ENCODE measurements around the gene RAB3GAP1.
"Not testable (repeated sequence)": the region's sequence is repeated elsewhere in the genome, so short reads cannot be mapped to it uniquely, and the experiment has no call there.

The RAB3GAP1 gene

GRCh38 chr2:135055182-135055786 lies 3.2 kb downstream of the RAB3GAP1 start:
- no peak for DNase-seq

- DNase-seq: no peak
Observed at GRCh38 chr2:135056790-135057189, 4.7 kb downstream of the RAB3GAP1 start.

GRCh38 chr2:135059577-135059976 lies 7.5 kb downstream of the RAB3GAP1 start:
- DNase-seq: no peak

GRCh38 chr2:135063210-135063609 lies 11.1 kb downstream of the RAB3GAP1 start:
- DNase-seq: no peak

GRCh38 chr2:135064149-135064548 lies 12.1 kb downstream of the RAB3GAP1 start:
- DNase-seq: no peak

GRCh38 chr2:135066710-135067109 lies 14.6 kb downstream of the RAB3GAP1 start:
- DNase-seq: no peak

- DNase-seq: no peak
Observed at GRCh38 chr2:135072125-135072997, 20.3 kb downstream of the RAB3GAP1 start.

GRCh38 chr2:135074216-135074615 lies 22.1 kb downstream of the RAB3GAP1 start:
- no peak for DNase-seq

GRCh38 chr2:135076556-135076955 lies 24.5 kb downstream of the RAB3GAP1 start:
- no peak for DNase-seq

GRCh38 chr2:135078417-135078816 lies 26.3 kb downstream of the RAB3GAP1 start:
- DNase-seq: no peak

- no peak for DNase-seq
Observed at GRCh38 chr2:135086222-135086621, 34.1 kb downstream of the RAB3GAP1 start.

GRCh38 chr2:135089597-135089996 lies 37.5 kb downstream of the RAB3GAP1 start:
- DNase-seq: not testable (repeated sequence)

GRCh38 chr2:135091681-135092080 lies 39.6 kb downstream of the RAB3GAP1 start:
- no peak for DNase-seq

- no peak for DNase-seq
Observed at GRCh38 chr2:135093193-135093592, 41.1 kb downstream of the RAB3GAP1 start.

- DNase-seq: peak; percentile 37
Observed at GRCh38 chr2:135093670-135094330, 41.7 kb downstream of the RAB3GAP1 start.

GRCh38 chr2:135094508-135094907 lies 42.4 kb downstream of the RAB3GAP1 start:
- no peak for DNase-seq

GRCh38 chr2:135095591-135095990 lies 43.5 kb downstream of the RAB3GAP1 start:
- no peak for DNase-seq

GRCh38 chr2:135096665-135097446 lies 44.8 kb downstream of the RAB3GAP1 start:
- no peak for DNase-seq

- no peak for DNase-seq
Observed at GRCh38 chr2:135097532-135098231, 45.6 kb downstream of the RAB3GAP1 start.

- no peak for DNase-seq
Observed at GRCh38 chr2:135099802-135100483, 47.9 kb downstream of the RAB3GAP1 start.

GRCh38 chr2:135103843-135104242 lies 51.8 kb downstream of the RAB3GAP1 start:
- no peak for DNase-seq
